AG10803 (cell line): ENCODE results near the gene SNAP91.
"Not testable (repeated sequence)": the region's sequence is repeated elsewhere in the genome, so short reads cannot be mapped to it uniquely, and the experiment has no call there.

Experiments used
- DNase-seq: peaks from one replicate; pipeline ENCODE4 v3.0.0; 2010; ENCODE audit warnings: low read depth
- H3K4me3 ChIP-seq: 2 replicates; pipeline ENCODE4 v1.5.1; 2011; ENCODE audit warnings: mild to moderate bottlenecking, low read length, control low read depth
- TF ChIP-seq, protein P1 (sequence below): conservative IDR thresholded peaks from 2 replicates; pipeline ENCODE4 v1.5.1; 2011; ENCODE audit warnings: mild to moderate bottlenecking, low read length, control low read depth, inconsistent platforms

Gene SNAP91

DNA sequence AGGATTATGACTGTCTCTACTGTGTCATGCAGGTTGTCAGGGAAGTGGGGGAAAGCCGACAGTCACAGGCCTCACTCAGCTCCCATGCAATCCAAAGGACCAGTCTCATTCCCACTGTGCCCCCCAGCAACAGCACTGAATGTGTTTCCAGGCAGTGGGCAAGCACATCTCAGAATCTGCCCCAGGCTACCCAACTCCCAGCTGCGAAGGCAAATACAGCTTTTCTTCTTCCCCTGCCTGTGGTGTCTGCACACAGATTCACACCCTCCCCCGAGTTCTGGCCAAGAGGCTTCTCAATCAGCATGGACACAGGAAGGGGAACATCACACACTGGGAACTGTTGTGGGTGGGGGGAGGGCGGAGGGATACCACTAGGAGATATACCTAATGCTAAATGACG lies 75.3 kb downstream of the SNAP91 start:
- H3K4me3 ChIP-seq, result no peak overlapping the region
- no peak for DNase-seq
- TF ChIP-seq, protein P1, sequence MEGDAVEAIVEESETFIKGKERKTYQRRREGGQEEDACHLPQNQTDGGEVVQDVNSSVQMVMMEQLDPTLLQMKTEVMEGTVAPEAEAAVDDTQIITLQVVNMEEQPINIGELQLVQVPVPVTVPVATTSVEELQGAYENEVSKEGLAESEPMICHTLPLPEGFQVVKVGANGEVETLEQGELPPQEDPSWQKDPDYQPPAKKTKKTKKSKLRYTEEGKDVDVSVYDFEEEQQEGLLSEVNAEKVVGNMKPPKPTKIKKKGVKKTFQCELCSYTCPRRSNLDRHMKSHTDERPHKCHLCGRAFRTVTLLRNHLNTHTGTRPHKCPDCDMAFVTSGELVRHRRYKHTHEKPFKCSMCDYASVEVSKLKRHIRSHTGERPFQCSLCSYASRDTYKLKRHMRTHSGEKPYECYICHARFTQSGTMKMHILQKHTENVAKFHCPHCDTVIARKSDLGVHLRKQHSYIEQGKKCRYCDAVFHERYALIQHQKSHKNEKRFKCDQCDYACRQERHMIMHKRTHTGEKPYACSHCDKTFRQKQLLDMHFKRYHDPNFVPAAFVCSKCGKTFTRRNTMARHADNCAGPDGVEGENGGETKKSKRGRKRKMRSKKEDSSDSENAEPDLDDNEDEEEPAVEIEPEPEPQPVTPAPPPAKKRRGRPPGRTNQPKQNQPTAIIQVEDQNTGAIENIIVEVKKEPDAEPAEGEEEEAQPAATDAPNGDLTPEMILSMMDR, result no peak

DNA sequence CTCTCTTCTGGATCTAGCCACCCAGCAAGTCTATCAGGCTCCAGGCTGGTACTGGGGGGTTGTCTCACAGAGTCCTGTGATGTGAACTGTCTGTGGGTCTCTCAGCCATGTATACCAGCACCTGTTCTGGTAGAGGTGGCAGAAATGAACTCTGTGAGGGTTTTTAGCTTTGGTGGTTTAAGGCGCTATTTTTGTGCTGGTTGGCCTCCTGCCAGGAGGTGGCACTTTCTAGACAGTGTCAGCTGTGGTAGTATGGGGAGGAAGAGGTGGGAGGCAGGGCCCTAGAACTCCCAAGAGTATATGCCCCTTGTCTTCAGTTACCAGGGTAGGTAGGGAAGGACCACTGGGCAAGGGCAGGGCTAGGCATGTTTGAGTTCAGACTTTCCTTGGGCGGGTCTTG lies 75.8 kb downstream of the SNAP91 start:
- no peak overlapping the region for H3K4me3 ChIP-seq
- TF ChIP-seq, protein P1, result no peak
- DNase-seq, result no peak

DNA sequence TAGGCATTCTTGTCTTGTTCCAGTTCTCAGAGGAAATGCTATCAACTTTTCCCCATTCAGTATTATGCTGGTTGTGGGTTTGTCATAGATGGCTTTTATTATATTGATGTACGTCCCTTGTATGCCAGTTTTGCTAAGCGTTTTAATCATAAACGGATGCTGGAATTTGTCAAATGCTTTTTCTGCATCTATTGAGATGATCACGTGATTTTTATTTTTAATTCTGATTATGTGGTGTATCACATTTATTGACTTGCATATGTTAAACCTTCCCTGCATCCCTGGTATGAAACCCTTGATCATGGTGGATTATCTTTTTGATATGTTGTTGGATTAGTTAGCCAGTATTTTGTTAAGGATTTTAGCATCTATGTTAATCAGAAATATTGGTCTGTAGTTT lies 79.0 kb downstream of the SNAP91 start:
- not testable (repeated sequence) for H3K4me3 ChIP-seq, DNase-seq

DNA sequence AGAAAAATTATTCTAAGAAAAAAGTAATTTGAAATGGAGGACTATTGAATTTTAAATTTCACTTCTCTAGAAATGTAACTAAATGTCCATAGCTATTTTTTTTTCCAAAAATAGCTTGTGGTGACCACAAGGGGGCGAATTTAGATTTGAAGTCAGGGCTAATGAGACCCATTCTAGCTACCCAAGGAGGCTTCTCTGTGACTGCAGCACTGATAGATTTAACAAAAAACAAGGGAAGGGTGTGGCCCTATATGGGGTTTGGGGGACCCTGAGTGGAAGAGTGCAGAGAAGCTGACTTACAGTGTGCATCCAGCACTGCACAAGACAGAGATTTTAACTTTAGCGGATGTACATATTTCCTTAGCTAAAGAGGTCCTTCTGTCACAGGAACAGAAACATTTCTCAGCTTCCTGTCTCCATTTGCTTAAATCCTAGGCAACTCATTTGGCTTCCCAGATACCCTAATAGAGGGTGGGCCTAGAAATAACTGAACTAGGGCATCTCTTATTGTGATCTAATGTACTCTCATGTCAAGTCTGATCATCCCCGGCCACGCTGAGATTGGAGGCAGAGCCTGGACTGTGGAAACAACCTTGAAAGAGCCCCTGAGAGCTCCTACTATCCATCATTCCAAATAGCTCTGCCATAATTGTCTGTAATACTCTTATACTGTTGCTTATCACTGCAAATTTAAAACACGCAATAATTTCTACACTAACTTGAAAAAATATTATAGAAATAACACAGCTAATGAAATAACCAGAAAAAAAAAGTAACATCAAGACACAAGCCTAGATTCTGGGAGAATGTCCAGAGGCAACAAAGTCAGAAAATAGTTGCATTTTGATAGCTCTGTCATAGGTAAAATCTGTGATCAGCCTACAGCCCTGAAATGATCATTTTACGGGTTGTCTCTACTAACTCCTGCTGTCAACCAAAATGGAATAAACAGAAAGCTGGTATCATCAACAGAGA lies 93.6 kb downstream of the SNAP91 start:
- TF ChIP-seq, protein P1, result peak; percentile 74
- no peak overlapping the region for H3K4me3 ChIP-seq
- DNase-seq, result peak; percentile 45

DNA sequence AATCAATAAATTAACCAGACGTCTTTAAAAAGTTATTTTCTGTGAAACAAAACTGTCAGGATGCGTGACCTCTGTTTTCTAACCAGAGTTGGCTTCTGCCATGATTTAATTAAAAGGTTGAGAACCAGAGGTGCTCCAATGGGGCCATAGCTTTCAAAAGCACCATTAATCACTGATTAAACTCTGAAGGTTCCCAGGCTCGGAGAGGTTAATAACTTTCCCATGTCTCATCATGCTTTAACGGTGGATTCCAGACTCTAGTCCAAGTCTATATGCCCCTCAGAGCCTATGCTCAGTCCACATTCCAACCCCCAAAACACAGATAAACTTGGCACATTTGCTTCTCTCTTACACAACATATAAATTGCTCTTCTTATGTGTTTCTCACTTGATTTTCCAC lies 95.5 kb downstream of the SNAP91 start:
- DNase-seq, result no peak
- TF ChIP-seq, protein P1, result no peak
- H3K4me3 ChIP-seq, result no peak overlapping the region

DNA sequence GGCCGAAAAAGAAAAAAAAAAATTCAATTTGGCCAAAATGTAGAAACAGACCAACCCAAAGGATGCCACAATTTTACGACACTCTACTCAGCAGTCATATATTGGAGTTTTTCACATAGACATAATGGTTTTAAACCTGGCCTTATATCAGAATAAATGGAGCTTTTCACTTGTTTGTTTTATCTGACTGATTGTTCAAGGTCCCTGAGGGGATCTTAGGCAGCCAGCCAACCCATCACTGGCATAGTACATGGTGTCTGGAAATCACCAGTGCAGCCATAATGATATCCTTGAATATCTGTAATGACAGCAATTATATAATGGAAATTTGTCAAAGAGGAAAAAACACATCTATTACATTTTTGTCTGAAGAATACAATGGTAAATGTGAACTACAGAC lies 99.7 kb downstream of the SNAP91 start:
- H3K4me3 ChIP-seq, result no peak overlapping the region
- DNase-seq, result no peak
- TF ChIP-seq, protein P1, result no peak

DNA sequence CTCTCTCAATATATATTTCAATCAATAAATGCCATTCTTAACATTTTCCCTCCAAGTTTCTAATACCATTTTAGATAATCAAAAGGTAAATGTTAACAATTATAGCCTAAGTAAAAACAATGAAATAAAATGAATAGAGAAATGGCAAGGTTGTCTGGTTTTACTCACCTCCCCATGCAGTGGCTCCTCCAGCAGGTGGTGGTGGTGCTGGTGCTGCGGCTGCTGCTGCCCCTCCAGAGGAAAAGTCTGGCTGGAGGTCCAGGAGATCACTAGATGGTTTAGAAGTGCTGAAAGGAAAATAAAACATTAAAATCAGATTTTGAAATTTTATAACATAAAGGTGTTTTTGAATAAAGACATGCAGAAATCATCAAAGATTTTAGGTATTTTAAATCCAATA lies 103.4 kb downstream of the SNAP91 start:
- TF ChIP-seq, protein P1, result no peak
- no peak overlapping the region for H3K4me3 ChIP-seq
- no peak for DNase-seq
